Ovary (tissue), 9 donors: ENCODE measurements around the gene PGA3. TPM values are rescaled to one million over a fixed set of nuclear protein-coding genes. Genes with fewer than 3 reads are reported as not detected.

Source experiments
- DNase-seq, 5 donors: peaks; one replicate each; pipeline ENCODE4 v3.0.0-alpha.2; 2019 to 2020
- H3K27ac ChIP-seq, 2 donors: fragments of 200-600 bp; one replicate each; pipeline versions ENCODE4 v1.5.1 to v1.8.0; 2019 to 2022
- H3K27me3 ChIP-seq: fragments of 200-600 bp; one replicate; pipeline ENCODE4 v1.8.0; 2022
- H3K36me3 ChIP-seq: fragments of 200-600 bp; sonication (generic); one replicate; pipeline ENCODE4 v1.5.1; 2019
- H3K4me1 ChIP-seq: one replicate; pipeline ENCODE4 v1.8.1; 2013; ENCODE audit warnings: mild to moderate bottlenecking, moderate library complexity; ENCODE audit not compliant: insufficient read depth
- H3K4me3 ChIP-seq: fragments of 200-600 bp; sonication (generic); one replicate; pipeline ENCODE4 v1.5.1; 2017
- H3K9me3 ChIP-seq, 2 donors: fragments of 200-600 bp in 1 of 2; sonication (generic) in 1 of 2; one replicate each; pipeline versions ENCODE4 v1.5.1 to v1.8.1; 2013 to 2019; ENCODE audit warnings: mild to moderate bottlenecking in 1 of 2, moderate library complexity in 1 of 2
- CTCF ChIP-seq, 3 donors: fragments of 450-650 bp in 2 of 3; fragments of 200-600 bp in 1 of 3; IDR thresholded peaks; one replicate each; pipeline versions ENCODE4 v1.5.1 to v1.8.0; 2016 to 2022; ENCODE audit warnings: antibody characterized with exemption in 3 of 3, mild to moderate bottlenecking in 1 of 3
- EP300 ChIP-seq: sonication (generic); formaldehyde crosslinking; IDR thresholded peaks from one replicate; pipeline ENCODE4 v1.6.1; 2017; ENCODE audit warnings: antibody characterized with exemption
- POLR2A ChIP-seq: fragments of 450-650 bp; IDR thresholded peaks from one replicate; pipeline ENCODE4 v1.6.1; 2017; ENCODE audit warnings: antibody characterized with exemption, mild to moderate bottlenecking, moderate library complexity
- WGBS, 3 donors: extraction: QIAGEN DNeasy Blood & Tissue Kit in 1 of 3; methylation state at CpG; one replicate each; pipeline versions ENCODE4 v1.1.5 to v1.1.7; 2013 to 2017; 5-methylcytosine and 5-hydroxymethylcytosine counted together
- intact Hi-C, 4 donors: fragments of 100-400 bp; cut with DNase I; formaldehyde crosslinking; loops; one replicate each; pipeline versions ENCODE4 v1.11.0 to v1.15.1; 2022 to 2023
- polyA plus RNA-seq, 2 donors: library from polyadenylated mRNA; stranded (reverse); fragments of 200-250 nt in 1 of 2; fragments of 350-450 nt in 1 of 2; fragmentation: Illumina TruSeq in 1 of 2; extraction: RNeasy Lipid Tissue Mini Kit (QIAGEN cat#74804) in 1 of 2; gene quantifications; one replicate each; pipeline ENCODE4 v1.2.3, GENCODE V29; 2013 to 2014
- total RNA-seq, 7 donors: library from RNA; depleted of rRNA in 2 of 7; stranded (reverse); fragments of >200 nt in 2 of 7; fragmentation: NEBNext Ultra II Directional in 3 of 7; extraction: Animal tissue kit (Norgen Biotek cat#: 25700) in 3 of 7; gene quantifications; one replicate each; pipeline versions ENCODE4 v1.1.0 to v1.2.4, GENCODE V29; 2016 to 2023
- donor health status: DM: no; HTN: no; CAD: no; lungs with moderate emphysema.
- donor health status: DM: no; HTN: no; CAD: no.
- donor health status: Bipolar disorder and iron deficiency.
- donor health status: DM: yes; HTN: yes; CAD: no.
- donor health status: DM: no; HTN: no; CAD: no.
- donor health status: DM: yes; HTN: yes; CAD: no.

PGA3 gene
- total and polyA plus RNA-seq, 9 donors: 0.38 to 4.3 (median 1.0) TPM; not detected in 2

DNA sequence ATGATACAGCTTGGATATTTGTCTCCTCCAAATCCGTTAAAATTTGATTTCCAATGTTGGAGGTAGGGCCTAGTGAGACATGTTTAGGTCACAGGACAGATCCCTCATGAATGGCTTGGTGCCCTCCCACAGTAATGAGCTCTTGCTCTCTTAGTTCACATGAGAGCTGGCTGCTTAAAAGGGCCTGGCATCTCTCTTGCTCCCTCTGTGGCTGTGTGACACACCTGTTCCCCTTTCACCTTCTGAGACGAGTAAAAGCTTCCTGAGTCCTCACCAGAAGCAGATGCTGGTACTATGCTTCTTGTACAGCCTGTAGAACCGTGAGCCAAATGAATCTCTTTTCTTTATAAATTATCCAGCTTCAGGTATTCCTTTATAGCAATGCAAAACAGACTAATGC lies 45.6 kb upstream of the PGA3 start:
- whole genome bisulfite sequencing, 3 donors: 77 to 90% (median 80%) methylated on average over 3 of the region's 3 CpGs
- H3K4me1 ChIP-seq: peaks cover 20% of the 10 kb centered on the region
- DNase-seq: no peak
- no peak overlapping the region for H3K27ac ChIP-seq
- TF ChIP-seq POLR2A (no peak), EP300 (no peak), CTCF (IDR thresholded peaks at IDR 0.05) (no peak)
- intact Hi-C loops: no loop called here
- no peaks in the 10 kb centered on the region for H3K9me3 ChIP-seq
- no peaks in the 10 kb centered on the region for H3K36me3 ChIP-seq
- no peak overlapping the region for H3K4me3 ChIP-seq
- H3K27me3 ChIP-seq: no peaks in the 10 kb centered on the region

DNA sequence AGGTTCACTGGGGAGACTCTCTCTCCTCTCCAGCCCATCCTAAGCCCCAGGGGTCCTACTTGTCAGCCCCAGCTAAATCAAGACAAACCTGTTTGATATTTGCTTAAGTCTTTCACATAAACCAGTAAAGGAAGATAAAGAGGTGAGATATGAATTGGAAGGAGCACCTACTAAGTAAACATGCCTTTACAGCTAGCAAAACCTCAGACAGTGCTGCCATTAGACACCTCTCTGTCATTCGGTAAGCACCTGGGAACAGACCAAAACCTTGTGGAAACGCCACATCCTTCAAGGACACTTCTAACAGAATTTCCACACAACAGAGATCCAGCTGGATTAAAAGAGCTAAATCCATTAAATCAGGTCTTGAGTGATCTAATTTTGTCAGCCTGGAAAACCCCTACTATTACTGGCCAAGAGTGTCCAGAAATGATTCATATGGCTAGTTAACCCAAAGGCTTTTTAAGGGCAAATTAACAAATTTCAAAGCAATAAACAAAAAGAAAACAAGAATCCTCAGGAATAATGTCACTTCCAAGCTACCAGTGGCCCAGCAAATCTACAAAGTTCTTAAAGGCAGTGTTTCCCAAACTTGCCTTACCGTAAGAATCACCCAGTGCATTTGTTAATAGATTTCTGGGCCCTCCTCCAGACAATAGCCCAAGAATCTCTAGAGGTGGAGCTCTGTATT lies 44.5 kb upstream of the PGA3 start:
- 4 to 10% (median 7%) methylated on average over 3 of the region's 3 CpGs for WGBS, 3 donors
- DNase-seq: no peak
- H3K4me3 ChIP-seq: no peak overlapping the region

DNA sequence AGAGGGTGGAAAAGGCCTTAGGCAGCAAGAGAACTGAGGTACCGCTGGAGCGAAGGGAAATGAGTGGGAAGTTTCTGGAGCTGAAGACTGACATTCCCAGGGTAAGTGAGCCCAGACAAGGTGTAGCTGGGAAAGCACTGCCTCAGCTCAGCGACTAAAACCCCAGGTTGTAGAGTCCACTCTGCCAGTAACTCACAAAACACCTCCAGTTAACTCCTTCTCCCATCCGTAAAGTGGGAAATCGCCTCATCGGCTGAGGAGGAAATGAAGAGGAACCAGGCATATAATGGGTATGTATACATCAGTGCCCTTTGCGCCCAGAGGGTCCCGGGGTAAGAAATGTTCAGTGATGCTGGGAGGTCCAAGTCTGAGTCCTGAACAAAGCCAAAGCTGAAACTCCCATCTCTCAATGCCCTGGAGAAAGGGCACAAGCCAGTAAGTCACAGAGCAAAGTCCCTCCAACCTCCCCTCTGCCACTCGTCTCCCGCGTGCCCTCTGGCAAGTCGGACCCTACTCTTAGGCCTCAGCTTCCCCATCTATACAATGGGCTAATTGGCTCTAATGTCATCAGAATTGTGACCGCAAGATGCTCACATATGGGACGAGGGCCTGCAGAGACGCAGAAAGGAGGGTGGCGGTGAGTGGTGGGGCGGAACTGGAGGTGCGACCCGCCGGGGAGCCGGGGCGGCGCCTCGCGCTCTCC lies 42.7 kb upstream of the PGA3 start:
- Histone ChIP-seq H3K27ac (peak overlapping the region; percentile 78 to 94), H3K4me1 (peaks cover 16% of the 10 kb centered on the region), H3K36me3 (no peaks in the 10 kb centered on the region), H3K27me3 (no peaks in the 10 kb centered on the region), H3K9me3 (no peaks in the 10 kb centered on the region), H3K4me3 (peak overlapping the region; percentile 79)
- intact Hi-C loops: no loop called here
- WGBS, 3 donors: 6 to 12% (median 12%) methylated on average over 15 to 25 of the region's 25 CpGs
- TF ChIP-seq EP300: no peak
- no peak for TF ChIP-seq CTCF (IDR thresholded peaks at IDR 0.05)
- no peak for TF ChIP-seq POLR2A
- no peak for DNase-seq

More for the DNA sequence above, 44.5 kb upstream of the PGA3 start:
- H3K4me1 ChIP-seq: peaks cover 16% of the 10 kb centered on the region
- H3K36me3 ChIP-seq: no peaks in the 10 kb centered on the region
- no peaks in the 10 kb centered on the region for H3K9me3 ChIP-seq
- TF ChIP-seq EP300 (no peak), CTCF (IDR thresholded peaks at IDR 0.05) (no peak), POLR2A (no peak)
- no peaks in the 10 kb centered on the region for H3K27me3 ChIP-seq
- intact Hi-C loops: no loop called here
- H3K27ac ChIP-seq: no peak overlapping the region

DNA sequence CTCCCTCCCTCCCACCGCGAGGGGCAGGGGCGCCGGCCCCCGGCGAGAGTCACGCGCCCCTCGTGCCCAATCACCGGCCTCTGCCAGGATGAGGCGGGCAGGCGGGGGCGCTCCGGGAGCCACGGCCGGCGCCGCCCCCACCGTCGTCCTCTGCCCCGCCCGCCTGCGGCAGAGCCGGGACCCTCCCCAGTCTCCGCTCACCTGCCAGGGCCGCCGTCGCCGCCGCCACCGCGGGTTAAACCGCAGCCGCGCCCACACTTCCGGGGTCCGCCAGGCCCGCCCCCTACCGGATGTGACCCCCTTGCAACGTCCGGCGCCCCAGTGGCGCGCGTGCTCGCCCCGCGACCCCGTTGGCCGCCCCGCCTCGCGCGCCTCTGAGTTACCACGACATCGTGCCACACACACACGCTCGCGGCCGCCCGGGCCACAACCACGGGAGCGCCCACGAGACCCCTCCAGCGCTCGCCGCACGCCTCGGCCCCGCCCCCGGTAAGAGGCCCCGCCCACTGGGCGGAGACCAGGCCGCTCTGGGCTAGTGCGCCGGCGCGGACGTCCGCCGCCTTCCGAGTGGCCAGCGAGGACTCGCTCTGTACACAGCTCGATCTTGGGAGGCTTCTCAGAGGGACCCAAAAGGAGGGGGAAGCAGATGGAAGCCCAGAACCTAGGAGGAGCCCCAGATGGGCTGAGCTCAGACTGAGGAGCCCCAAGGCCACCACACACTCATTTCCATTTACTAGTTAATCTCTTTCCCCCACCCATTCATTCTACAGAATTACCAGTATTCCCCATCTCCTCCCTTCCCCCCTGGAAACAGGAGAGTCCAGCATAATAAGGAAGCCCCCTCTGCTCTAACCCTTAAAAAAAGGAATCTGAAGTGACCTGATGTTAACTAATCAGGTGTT lies 41.9 kb upstream of the PGA3 start, which contains the start of gene VPS37C:
TSS of gene VPS37C (minus strand) at position 237 of the 902 bp plus-strand sequence. CDS start 22,597 bp downstream, outside the sequence.
- intact Hi-C loops: no loop called here
- WGBS, 3 donors: 0 to 1% (median 0%) methylated on average over 32 to 85 of the region's 85 CpGs
- H3K36me3 ChIP-seq: no peaks in the 10 kb centered on the region

More for the DNA sequence above, 41.9 kb upstream of the PGA3 start, which contains the start of gene VPS37C:
- Histone ChIP-seq H3K9me3 (no peaks in the 10 kb centered on the region), H3K27me3 (no peaks in the 10 kb centered on the region), H3K4me3 (peak within 1 kb of the TSS; percentile 79), H3K4me1 (peaks cover 16% of the 10 kb centered on the region), H3K27ac (peak within 1 kb of the TSS; percentile 78 to 94)
- peak; percentile 10 to 62 (median 47) for TF ChIP-seq CTCF (IDR thresholded peaks at IDR 0.05)
- TF ChIP-seq POLR2A: peak; percentile 41
- TF ChIP-seq EP300: no peak
- peak; percentile 85 to 94 (median 91) for DNase-seq
